Measurements from ENCODE around the gene SLC2A6.

- TF ChIP-seq CTCF (IDR thresholded peaks at IDR 0.05; ENCODE audit: insufficient read depth, low read length): peak; percentile 15
- TF ChIP-seq, protein P1, sequence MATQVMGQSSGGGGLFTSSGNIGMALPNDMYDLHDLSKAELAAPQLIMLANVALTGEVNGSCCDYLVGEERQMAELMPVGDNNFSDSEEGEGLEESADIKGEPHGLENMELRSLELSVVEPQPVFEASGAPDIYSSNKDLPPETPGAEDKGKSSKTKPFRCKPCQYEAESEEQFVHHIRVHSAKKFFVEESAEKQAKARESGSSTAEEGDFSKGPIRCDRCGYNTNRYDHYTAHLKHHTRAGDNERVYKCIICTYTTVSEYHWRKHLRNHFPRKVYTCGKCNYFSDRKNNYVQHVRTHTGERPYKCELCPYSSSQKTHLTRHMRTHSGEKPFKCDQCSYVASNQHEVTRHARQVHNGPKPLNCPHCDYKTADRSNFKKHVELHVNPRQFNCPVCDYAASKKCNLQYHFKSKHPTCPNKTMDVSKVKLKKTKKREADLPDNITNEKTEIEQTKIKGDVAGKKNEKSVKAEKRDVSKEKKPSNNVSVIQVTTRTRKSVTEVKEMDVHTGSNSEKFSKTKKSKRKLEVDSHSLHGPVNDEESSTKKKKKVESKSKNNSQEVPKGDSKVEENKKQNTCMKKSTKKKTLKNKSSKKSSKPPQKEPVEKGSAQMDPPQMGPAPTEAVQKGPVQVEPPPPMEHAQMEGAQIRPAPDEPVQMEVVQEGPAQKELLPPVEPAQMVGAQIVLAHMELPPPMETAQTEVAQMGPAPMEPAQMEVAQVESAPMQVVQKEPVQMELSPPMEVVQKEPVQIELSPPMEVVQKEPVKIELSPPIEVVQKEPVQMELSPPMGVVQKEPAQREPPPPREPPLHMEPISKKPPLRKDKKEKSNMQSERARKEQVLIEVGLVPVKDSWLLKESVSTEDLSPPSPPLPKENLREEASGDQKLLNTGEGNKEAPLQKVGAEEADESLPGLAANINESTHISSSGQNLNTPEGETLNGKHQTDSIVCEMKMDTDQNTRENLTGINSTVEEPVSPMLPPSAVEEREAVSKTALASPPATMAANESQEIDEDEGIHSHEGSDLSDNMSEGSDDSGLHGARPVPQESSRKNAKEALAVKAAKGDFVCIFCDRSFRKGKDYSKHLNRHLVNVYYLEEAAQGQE (IDR thresholded peaks at IDR 0.05; ENCODE audit: insufficient replicate concordance, low read depth): no peak
- no peak for TF ChIP-seq POLR2AphosphoS5 (IDR thresholded peaks at IDR 0.05; ENCODE audit: low read depth)
- TF ChIP-seq SPI1 (IDR thresholded peaks at IDR 0.05; ENCODE audit: borderline replicate concordance, low read depth): no peak
Observed at GRCh38 chr9:133456409-133456808, 22.5 kb downstream of the SLC2A6 start.

Measured in HL-60 (cell line).